HCT116 (cell line): ENCODE results near the gene DMKN. TPM values are rescaled to one million over a fixed set of nuclear protein-coding genes. Genes with fewer than 3 reads are reported as not detected.

Experiments
- ATAC-seq: fragments of 200-7000 bp; cut with Tn5 transposase; 2 replicates; pipeline ENCODE4 v1.9.1; 2020; ENCODE audit warnings: mild to moderate bottlenecking, moderate library complexity
- BruUV-seq: library from RNA; stranded (reverse); fragments of 400-500 nt; replicated peaks from 2 replicates; lab custom pipeline; 2021; lab: Mats Ljungman, UMichigan
- CTCF ChIA-PET: fragments of 300-600 bp; sonication (Branson Sonifier 250); formaldehyde crosslinking; loops from one replicate; lab custom pipeline; 2021; ENCODE audit warnings: antibody characterized with exemption; lab: Charles Lee
- POLR2A ChIA-PET: fragments of 300-600, 350-600 bp; sonication (Branson Sonifier 250); formaldehyde crosslinking; loops from one replicate; lab custom pipeline; 2021; ENCODE audit warnings: antibody characterized with exemption; lab: Charles Lee
- RAD21 ChIA-PET, 2 experiments: fragments of 300-600 bp; sonication (Branson Sonifier 250); formaldehyde crosslinking; loops; one replicate each; lab custom pipeline; 2023; ENCODE audit warnings: low total read pairs in 2 of 2; ENCODE audit not compliant: uncharacterized antibody in 2 of 2, unreplicated experiment in 2 of 2, low non-redundant PET in 1 of 2; lab: Charles Lee
- DNase-seq: peaks from one replicate; pipeline ENCODE4 v3.0.0-alpha.2; 2010; ENCODE audit warnings: low read depth, low spot score
- H2AFZ ChIP-seq: fragments of 200-600 bp; shearing (Covaris generic), sonication (generic); 2 replicates; pipeline ENCODE4 v1.6.1; 2017; ENCODE audit warnings: low read depth, mixed run types, mixed read lengths, antibody characterized with exemption, low read length; ENCODE audit not compliant: poor library complexity, severe bottlenecking
- H3K27ac ChIP-seq: 2 replicates; pipeline ENCODE4 v1.5.1; 2012; ENCODE audit warnings: low read depth, low read length
- H3K27me3 ChIP-seq: fragments of 200-600 bp; sonication (generic); 2 replicates; pipeline ENCODE4 v1.6.1; 2016; ENCODE audit warnings: mixed run types, low read length, mixed read lengths; ENCODE audit not compliant: insufficient read depth
- H3K36me3 ChIP-seq, 2 experiments: fragments of 200-500 bp in 1 of 2; fragments of 200-600 bp in 1 of 2; sonication (Bioruptor generic) in 1 of 2; sonication (generic) in 1 of 2; 2 replicates each; pipeline versions ENCODE4 v1.5.1 to v1.6.1; 2014 to 2016; ENCODE audit warnings: low read length in 2 of 2, inconsistent platforms in 1 of 2, mixed read lengths in 1 of 2, mixed run types in 1 of 2; ENCODE audit not compliant: insufficient read depth in 2 of 2, control insufficient read depth in 1 of 2
- H3K4me1 ChIP-seq, 2 experiments: fragments of 200-600 bp in 1 of 2; sonication (generic) in 1 of 2; 2 replicates each; pipeline versions ENCODE4 v1.5.1 to v1.6.1; 2012 to 2017; ENCODE audit warnings: low read length in 2 of 2, inconsistent platforms in 1 of 2, mild to moderate bottlenecking in 1 of 2, mixed read lengths in 1 of 2, mixed run types in 1 of 2, moderate library complexity in 1 of 2; ENCODE audit not compliant: insufficient read depth in 2 of 2, control insufficient read depth in 1 of 2
- H3K4me2 ChIP-seq: fragments of 200-600 bp; sonication (generic); 2 replicates; pipeline ENCODE4 v1.6.1; 2017; ENCODE audit warnings: mixed run types, low read length, mixed read lengths
- H3K4me3 ChIP-seq, 2 experiments: fragments of 200-600 bp in 1 of 2; sonication (generic) in 1 of 2; replicated peaks in 1 of 2; 2 replicates each; pipeline ENCODE4 v1.5.1; 2011 to 2016; ENCODE audit warnings: low read length in 2 of 2, control low read depth in 1 of 2, low read depth in 1 of 2, mild to moderate bottlenecking in 1 of 2, mixed read lengths in 1 of 2, mixed run types in 1 of 2
- H3K79me2 ChIP-seq: fragments of 200-600 bp; sonication (generic); 2 replicates; pipeline ENCODE4 v1.6.1; 2017; ENCODE audit warnings: mild to moderate bottlenecking, mixed run types, low read length, moderate library complexity, mixed read lengths; ENCODE audit not compliant: insufficient read depth
- H3K9ac ChIP-seq: fragments of 200-600 bp; sonication (generic); 2 replicates; pipeline ENCODE4 v1.6.1; 2016; ENCODE audit warnings: low read length, mixed read lengths
- H3K9me2 ChIP-seq: fragments of 200-600 bp; sonication (generic), shearing (Covaris generic); 2 replicates; pipeline ENCODE4 v1.6.1; 2017; ENCODE audit warnings: mixed run types, mild to moderate bottlenecking, moderate library complexity; ENCODE audit not compliant: insufficient read depth
- H3K9me3 ChIP-seq, 2 experiments: fragments of 200-500 bp in 1 of 2; fragments of 200-600 bp in 1 of 2; sonication (Bioruptor generic) in 1 of 2; sonication (generic) in 1 of 2; 2 replicates each; pipeline ENCODE4 v1.6.1; 2014 to 2017; ENCODE audit warnings: low read length in 2 of 2, mixed read lengths in 2 of 2, inconsistent platforms in 1 of 2, low read depth in 1 of 2, mild to moderate bottlenecking in 1 of 2, mixed run types in 1 of 2, moderate library complexity in 1 of 2; ENCODE audit not compliant: control insufficient read depth in 1 of 2, insufficient read depth in 1 of 2
- H4K20me1 ChIP-seq: fragments of 200-600 bp; sonication (generic), shearing (Covaris generic); 2 replicates; pipeline ENCODE4 v1.6.1; 2017; ENCODE audit warnings: mixed run types, mild to moderate bottlenecking, moderate library complexity; ENCODE audit not compliant: insufficient read depth
- CBX3 ChIP-seq: IDR thresholded peaks from 2 replicates; pipeline ENCODE4 v1.6.1; 2012; ENCODE audit warnings: low read depth
- CEBPB ChIP-seq: IDR thresholded peaks from 2 replicates; pipeline ENCODE4 v1.6.1; 2012; ENCODE audit warnings: low read depth
- EGR1 ChIP-seq: IDR thresholded peaks from 2 replicates; pipeline ENCODE4 v1.6.1; 2012; ENCODE audit warnings: low read depth
- EZH2 ChIP-seq: fragments of 200-600 bp; sonication (generic); IDR thresholded peaks from 2 replicates; pipeline ENCODE4 v1.6.1; 2017; ENCODE audit warnings: antibody characterized with exemption, mixed run types
- JUND ChIP-seq: IDR thresholded peaks from 2 replicates; pipeline ENCODE4 v1.6.1; 2012
- POLR2A ChIP-seq: IDR thresholded peaks from 2 replicates; pipeline ENCODE4 v1.7.0; 2011; ENCODE audit warnings: borderline replicate concordance; ENCODE audit not compliant: insufficient read depth, insufficient read length; ENCODE audit errors: extremely low read depth
- POLR2AphosphoS5 ChIP-seq: IDR thresholded peaks from 2 replicates; pipeline ENCODE4 v1.6.1; 2011; ENCODE audit warnings: mild to moderate bottlenecking, low read depth, low read length, moderate library complexity
- SIN3A ChIP-seq: IDR thresholded peaks from 2 replicates; pipeline ENCODE4 v1.6.1; 2012; ENCODE audit warnings: low read depth
- SP1 ChIP-seq: IDR thresholded peaks from 2 replicates; pipeline ENCODE4 v1.6.1; 2012; ENCODE audit warnings: low read depth
- SRF ChIP-seq: IDR thresholded peaks from 2 replicates; pipeline ENCODE4 v1.6.1; 2012; ENCODE audit warnings: low read depth
- TCF7L2 ChIP-seq: IDR thresholded peaks from 2 replicates; pipeline ENCODE4 v1.7.0; 2011; ENCODE audit warnings: borderline replicate concordance, inconsistent platforms; ENCODE audit not compliant: insufficient read depth, insufficient read length; ENCODE audit errors: extremely low read depth
- ZFX ChIP-seq: fragments of 450-650 bp; IDR thresholded peaks from 2 replicates; pipeline ENCODE4 v1.6.1; 2017
- intact Hi-C: fragments of 100-400 bp; cut with micrococcal nuclease; formaldehyde crosslinking; loops from 2 replicates; pipeline ENCODE4 v1.10.0; 2022
- total RNA-seq: library from RNA; stranded (reverse); gene quantifications from one replicate; pipeline ENCODE4 v1.2.1, GENCODE V29; 2021; ENCODE audit not compliant: unreplicated experiment
- TF ChIP-seq, protein P1 (sequence below): IDR thresholded peaks from 2 replicates; pipeline ENCODE4 v1.6.1; 2012; ENCODE audit warnings: low read depth

The DMKN gene
- total RNA-seq, 1 experiment from 2014 or later, result 246 TPM

GRCh38 chr19:35512831-35513627 is 420 bp downstream of the DMKN start:
- TF ChIP-seq CBX3 (no peak), SP1 (no peak)
- H3K36me3 ChIP-seq, result peaks cover 0 to 6% of the 10 kb centered on the region in 2 experiments; a peak in 1 of 4 replicates
- intact Hi-C loops, result no loop called here
- no peaks in the 10 kb centered on the region for H3K27me3 ChIP-seq
- no peaks in the 10 kb centered on the region for H4K20me1 ChIP-seq
- H2AFZ ChIP-seq, result no peak overlapping the region
- ChIA-PET CTCF (no interaction called here), POLR2A (no interaction called here), RAD21 (no interaction called here)
- no peaks in the 10 kb centered on the region for H3K9me2 ChIP-seq
- no TSS peak for BruUV-seq
- ATAC-seq (no peak), DNase-seq (no peak)
- H3K9ac ChIP-seq, result peak overlapping the region; percentile 39; the same call in 1 of the 2 replicates
- no peaks in the 10 kb centered on the region for H3K9me3 ChIP-seq
- peaks cover 20% of the 10 kb centered on the region for H3K79me2 ChIP-seq
- H3K27ac ChIP-seq, result no peak overlapping the region; the same call in 1 of the 2 replicates
- 0 out of 4 replicates have a peak overlapping the region, but pooled peaks of 1 of the 2 experiments have one; percentile 37 for H3K4me3 ChIP-seq
- peaks cover 19 to 47% of the 10 kb centered on the region in 2 experiments for H3K4me1 ChIP-seq
- peak overlapping the region; percentile 64 for H3K4me2 ChIP-seq

DNA sequence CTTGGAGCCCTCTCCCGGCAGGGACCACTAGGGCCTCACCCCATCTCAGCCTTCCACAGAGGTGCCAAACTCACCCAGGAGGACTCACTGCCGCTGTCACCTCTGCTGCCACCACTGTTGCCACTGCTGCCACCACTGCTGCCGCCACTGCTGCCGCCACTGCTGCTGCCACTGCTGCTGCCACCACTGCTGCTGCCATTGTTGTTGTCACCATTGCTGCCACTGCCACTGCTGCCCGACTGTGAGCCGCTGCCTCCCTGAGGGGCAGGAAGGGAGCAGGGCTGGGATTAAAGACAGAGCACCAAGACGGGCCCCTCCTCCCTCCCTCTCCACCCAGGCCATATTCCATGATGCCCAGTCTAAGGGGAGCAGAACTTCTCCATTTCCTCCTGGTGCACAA is 2.1 kb downstream of the DMKN start:
- CTCF ChIA-PET, result interaction anchor here (1.4 to 1.6 kb wide), 3 partner anchors 90 to 191 kb away, joined by 3 read pairs; no protein-coding TSS in a partner anchor
- Histone ChIP-seq H3K9ac (no peak overlapping the region), H2AFZ (no peak overlapping the region), H3K9me3 (no peaks in the 10 kb centered on the region), H3K4me3 (no peak overlapping the region), H3K4me1 (peaks cover 19 to 37% of the 10 kb centered on the region in 2 experiments), H3K4me2 (no peak overlapping the region), H3K9me2 (no peaks in the 10 kb centered on the region), H3K27me3 (no peaks in the 10 kb centered on the region), H3K36me3 (peaks cover 0 to 16% of the 10 kb centered on the region in 2 experiments; a peak in 1 of 4 replicates), H3K27ac (no peak overlapping the region), H4K20me1 (no peaks in the 10 kb centered on the region), H3K79me2 (peaks cover 37% of the 10 kb centered on the region)
- intact Hi-C loops, result no loop called here
- BruUV-seq, result no TSS peak
- TF ChIP-seq SRF, result no peak
- TF ChIP-seq SIN3A, result no peak
- TF ChIP-seq CEBPB, result no peak
- TF ChIP-seq EGR1, result no peak
- TF ChIP-seq EZH2, result no peak
- no peak for TF ChIP-seq TCF7L2
- TF ChIP-seq POLR2A, result no peak
- TF ChIP-seq POLR2AphosphoS5, result no peak
- TF ChIP-seq, protein P1, sequence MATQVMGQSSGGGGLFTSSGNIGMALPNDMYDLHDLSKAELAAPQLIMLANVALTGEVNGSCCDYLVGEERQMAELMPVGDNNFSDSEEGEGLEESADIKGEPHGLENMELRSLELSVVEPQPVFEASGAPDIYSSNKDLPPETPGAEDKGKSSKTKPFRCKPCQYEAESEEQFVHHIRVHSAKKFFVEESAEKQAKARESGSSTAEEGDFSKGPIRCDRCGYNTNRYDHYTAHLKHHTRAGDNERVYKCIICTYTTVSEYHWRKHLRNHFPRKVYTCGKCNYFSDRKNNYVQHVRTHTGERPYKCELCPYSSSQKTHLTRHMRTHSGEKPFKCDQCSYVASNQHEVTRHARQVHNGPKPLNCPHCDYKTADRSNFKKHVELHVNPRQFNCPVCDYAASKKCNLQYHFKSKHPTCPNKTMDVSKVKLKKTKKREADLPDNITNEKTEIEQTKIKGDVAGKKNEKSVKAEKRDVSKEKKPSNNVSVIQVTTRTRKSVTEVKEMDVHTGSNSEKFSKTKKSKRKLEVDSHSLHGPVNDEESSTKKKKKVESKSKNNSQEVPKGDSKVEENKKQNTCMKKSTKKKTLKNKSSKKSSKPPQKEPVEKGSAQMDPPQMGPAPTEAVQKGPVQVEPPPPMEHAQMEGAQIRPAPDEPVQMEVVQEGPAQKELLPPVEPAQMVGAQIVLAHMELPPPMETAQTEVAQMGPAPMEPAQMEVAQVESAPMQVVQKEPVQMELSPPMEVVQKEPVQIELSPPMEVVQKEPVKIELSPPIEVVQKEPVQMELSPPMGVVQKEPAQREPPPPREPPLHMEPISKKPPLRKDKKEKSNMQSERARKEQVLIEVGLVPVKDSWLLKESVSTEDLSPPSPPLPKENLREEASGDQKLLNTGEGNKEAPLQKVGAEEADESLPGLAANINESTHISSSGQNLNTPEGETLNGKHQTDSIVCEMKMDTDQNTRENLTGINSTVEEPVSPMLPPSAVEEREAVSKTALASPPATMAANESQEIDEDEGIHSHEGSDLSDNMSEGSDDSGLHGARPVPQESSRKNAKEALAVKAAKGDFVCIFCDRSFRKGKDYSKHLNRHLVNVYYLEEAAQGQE, result no peak
- no peak for TF ChIP-seq JUND
- TF ChIP-seq ZFX, result no peak
- TF ChIP-seq CBX3, result no peak
- ATAC-seq (no peak), DNase-seq (no peak)
- RAD21 ChIA-PET, result no interaction called here
- POLR2A ChIA-PET, result interaction anchor here (1.1 to 1.3 kb wide), 2 partner anchors 16 to 134 kb away, joined by 4 read pairs; no protein-coding TSS in a partner anchor
